ENCODE results near the gene WFS1. TPM values are rescaled to one million over a fixed set of nuclear protein-coding genes. Genes with fewer than 3 reads are reported as not detected.

WFS1 gene
- total RNA-seq, 1 experiment from 2014 or later, result 57.1 TPM

GRCh38 chr4:6245246-6246169, 24.1 kb upstream of the WFS1 start:
- TF ChIP-seq EZH2 (IDR thresholded peaks at IDR 0.05; ENCODE audit: low read depth) (no peak), CTCF (conservative IDR thresholded peaks at IDR 0.05) (no peak)
- no peaks in the 10 kb centered on the region for H4K20me1 ChIP-seq (ENCODE audit: insufficient read depth)
- H3K79me2 ChIP-seq (ENCODE audit: low read depth), result no peaks in the 10 kb centered on the region
- POLR2A ChIA-PET (ENCODE audit: unreplicated experiment), result no interaction called here
- no TSS peak for BruUV-seq (replicated peaks)
- H3F3A ChIP-seq (ENCODE audit: insufficient read depth, low read depth), result no peaks in the 10 kb centered on the region
- H3K9me3 ChIP-seq (ENCODE audit: insufficient read depth, low read depth), result no peaks in the 10 kb centered on the region
- CTCF ChIA-PET, result no interaction called here
- no peaks in the 10 kb centered on the region for H3K9me2 ChIP-seq (ENCODE audit: insufficient read depth)
- H3K36me3 ChIP-seq (ENCODE audit: low read depth), result no peaks in the 10 kb centered on the region
- H2AFZ ChIP-seq, result no peak overlapping the region
- H3K27me3 ChIP-seq (ENCODE audit: insufficient read depth, low read depth), result peaks cover 44% of the 10 kb centered on the region
- H3K4me2 ChIP-seq, result no peak overlapping the region
- DNase-seq, result no peak
- intact Hi-C loops (cut with micrococcal nuclease; ENCODE audit: unreplicated experiment), result no loop called here
- no peak overlapping the region for H3K4me3 ChIP-seq
- H3K27ac ChIP-seq, result no peak overlapping the region
- H3K4me1 ChIP-seq (replicated peaks; ENCODE audit: insufficient read depth), result no peaks in the 10 kb centered on the region

- ChIA-PET POLR2A (ENCODE audit: unreplicated experiment) (no interaction called here), CTCF (no interaction called here)
- H3K9me2 ChIP-seq (ENCODE audit: insufficient read depth), result no peaks in the 10 kb centered on the region
- no peaks in the 10 kb centered on the region for H3K79me2 ChIP-seq (ENCODE audit: low read depth)
- no peak overlapping the region for H3K4me3 ChIP-seq
- H2AFZ ChIP-seq, result no peak overlapping the region
- no peaks in the 10 kb centered on the region for H3K36me3 ChIP-seq (ENCODE audit: low read depth)
- H3K4me2 ChIP-seq, result no peak overlapping the region
- no peak overlapping the region for H3K27ac ChIP-seq
- H3K27me3 ChIP-seq (ENCODE audit: insufficient read depth, low read depth), result peaks cover 40% of the 10 kb centered on the region; the same call in 1 of the 2 replicates
- no peak for DNase-seq
- H4K20me1 ChIP-seq (ENCODE audit: insufficient read depth), result no peaks in the 10 kb centered on the region
- no peak for TF ChIP-seq EZH2 (IDR thresholded peaks at IDR 0.05; ENCODE audit: low read depth)
- no peak for TF ChIP-seq CTCF (conservative IDR thresholded peaks at IDR 0.05)
- H3F3A ChIP-seq (ENCODE audit: insufficient read depth, low read depth), result no peaks in the 10 kb centered on the region
- intact Hi-C loops (cut with micrococcal nuclease; ENCODE audit: unreplicated experiment), result no loop called here
- no peaks in the 10 kb centered on the region for H3K4me1 ChIP-seq (replicated peaks; ENCODE audit: insufficient read depth)
- H3K9me3 ChIP-seq (ENCODE audit: insufficient read depth, low read depth), result no peaks in the 10 kb centered on the region
- BruUV-seq (replicated peaks), result no TSS peak
Measured at GRCh38 chr4:6246170-6246634, 23.4 kb upstream of the WFS1 start.

- H2AFZ ChIP-seq, result no peak overlapping the region
- TF ChIP-seq CTCF (conservative IDR thresholded peaks at IDR 0.05) (no peak), EZH2 (IDR thresholded peaks at IDR 0.05; ENCODE audit: low read depth) (no peak)
- no peaks in the 10 kb centered on the region for H3K9me2 ChIP-seq (ENCODE audit: insufficient read depth)
- no peak overlapping the region for H3K4me2 ChIP-seq
- no peaks in the 10 kb centered on the region for H3K9me3 ChIP-seq (ENCODE audit: insufficient read depth, low read depth)
- ChIA-PET CTCF (no interaction called here), POLR2A (ENCODE audit: unreplicated experiment) (no interaction called here)
- no peak for DNase-seq
- H3K4me1 ChIP-seq (replicated peaks; ENCODE audit: insufficient read depth), result no peaks in the 10 kb centered on the region
- no peaks in the 10 kb centered on the region for H3K36me3 ChIP-seq (ENCODE audit: low read depth)
- no peak overlapping the region for H3K27ac ChIP-seq
- H3F3A ChIP-seq (ENCODE audit: insufficient read depth, low read depth), result no peaks in the 10 kb centered on the region
- H3K4me3 ChIP-seq, result no peak overlapping the region
- no TSS peak for BruUV-seq (replicated peaks)
- intact Hi-C loops (cut with micrococcal nuclease; ENCODE audit: unreplicated experiment), result no loop called here
- H4K20me1 ChIP-seq (ENCODE audit: insufficient read depth), result no peaks in the 10 kb centered on the region
- peaks cover 24% of the 10 kb centered on the region; the same call in 1 of the 2 replicates for H3K27me3 ChIP-seq (ENCODE audit: insufficient read depth, low read depth)
- no peaks in the 10 kb centered on the region for H3K79me2 ChIP-seq (ENCODE audit: low read depth)
Measured at GRCh38 chr4:6248394-6248793, 21.3 kb upstream of the WFS1 start.
